SU-DHL-6 (cell line): ENCODE data around the gene KRTDAP.

Source experiments
- CTCF ChIP-seq: fragments of 200-600 bp; sonication (generic); IDR thresholded peaks from one replicate; pipeline ENCODE4 v1.5.1; 2017; ENCODE audit warnings: antibody characterized with exemption, mild to moderate bottlenecking, low read length, moderate library complexity; ENCODE audit not compliant: insufficient read depth, poor library complexity, severe bottlenecking
- EZH2phosphoT487 ChIP-seq: fragments of 200-600 bp; sonication (generic), shearing (Covaris generic); conservative IDR thresholded peaks from 2 replicates; pipeline ENCODE4 v1.6.1; 2018; ENCODE audit warnings: mild to moderate bottlenecking, antibody characterized with exemption, low read length, moderate library complexity, mixed read lengths

- TF ChIP-seq CTCF (no peak), EZH2phosphoT487 (no peak)
Measured at GRCh38 chr19:35514282-35514809, 24.1 kb upstream of the KRTDAP start.
